ENCODE measurements around the gene SLC6A19. TPM values are rescaled to one million over a fixed set of nuclear protein-coding genes. Genes with fewer than 3 reads are reported as not detected.
"Not testable (repeated sequence)": the region's sequence is repeated elsewhere in the genome, so short reads cannot be mapped to it uniquely, and the experiment has no call there.

The SLC6A19 gene
- total RNA-seq, 1 donor from 2014 or later = not detected

DNA sequence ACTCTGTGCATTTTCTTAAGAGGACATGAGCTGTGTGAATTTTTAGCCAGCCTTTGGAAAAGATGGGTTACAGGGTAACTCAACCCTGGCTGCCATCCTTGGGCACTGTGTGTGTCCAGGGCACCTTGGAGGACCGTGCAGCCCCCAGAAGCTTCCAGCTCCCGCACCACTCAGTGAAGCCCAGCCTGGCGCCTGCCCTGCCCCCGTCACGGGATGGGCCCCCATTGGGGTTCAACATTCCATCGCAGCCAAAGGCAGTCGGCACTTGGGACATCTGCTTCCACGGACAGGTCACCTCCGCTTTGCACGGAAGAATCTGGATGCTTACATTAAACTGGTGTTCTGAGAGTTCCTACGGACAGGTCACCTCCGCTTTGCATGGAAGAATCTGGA, 21.9 kb downstream of the SLC6A19 start:
- no peak for ATAC-seq

DNA sequence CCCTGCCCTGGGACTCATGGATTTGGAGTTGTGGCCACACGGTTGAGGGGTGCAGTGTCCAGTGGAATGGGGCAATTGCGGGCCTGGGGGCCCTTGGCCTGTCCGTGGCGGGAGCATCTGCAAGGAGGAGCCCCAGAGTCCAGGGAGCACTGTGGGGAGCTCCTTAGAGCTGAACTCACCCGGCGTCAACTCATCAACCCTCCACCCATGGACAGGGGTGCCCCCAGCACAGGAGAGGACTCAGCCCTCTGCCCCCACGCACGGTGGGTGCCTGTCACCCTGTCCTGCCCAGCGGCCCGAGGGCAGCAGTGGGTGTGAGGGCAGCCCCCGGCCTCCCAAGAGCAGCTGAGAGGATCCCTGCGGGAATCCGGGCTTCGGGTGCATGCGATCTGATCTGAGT, 23.2 kb downstream of the SLC6A19 start:
- no peak for ATAC-seq

DNA sequence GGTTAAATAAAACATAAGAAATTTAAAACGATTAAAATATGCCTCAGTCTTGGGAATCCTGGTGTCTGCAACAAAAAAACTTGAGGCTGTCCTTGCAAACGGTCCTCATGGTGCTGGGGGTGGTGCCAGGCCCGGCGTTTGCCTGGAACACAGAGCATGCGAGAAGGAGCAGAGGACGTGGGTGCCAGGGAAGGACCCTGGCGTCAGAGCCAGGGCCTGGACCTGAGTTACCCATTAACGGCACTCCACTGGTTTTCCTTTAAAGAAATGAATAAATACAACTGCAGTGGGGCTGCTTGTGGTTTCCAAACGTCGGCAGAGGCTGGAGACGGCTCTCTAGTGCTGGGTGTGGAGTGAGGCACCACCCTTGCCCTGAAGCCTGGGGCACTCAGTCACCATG, 23.7 kb downstream of the SLC6A19 start, which contains the start of gene SLC6A18:
TSS of gene SLC6A18 (plus strand) at position 301 of the 400 bp plus-strand sequence. CDS start at position 398, 97 bp downstream.
- ATAC-seq = no peak

DNA sequence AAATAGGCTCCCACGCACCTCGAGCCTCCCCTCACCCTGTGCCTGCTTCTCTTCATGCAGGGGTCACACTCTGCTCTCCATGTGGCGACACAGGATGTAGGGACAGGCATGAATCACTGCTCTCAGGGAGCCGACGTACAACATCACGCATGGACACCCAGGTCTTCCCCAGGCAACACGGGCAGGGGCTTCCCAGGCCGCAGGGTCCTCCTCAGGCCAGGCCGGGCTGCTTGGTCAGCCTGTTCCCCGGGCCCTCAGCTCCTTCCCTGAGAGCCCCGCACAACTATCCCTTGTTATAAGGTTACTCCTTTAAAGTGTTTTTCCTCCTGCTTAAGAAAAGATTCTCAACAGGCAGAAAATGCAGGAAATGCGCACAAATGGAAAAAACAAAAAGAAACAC, 24.8 kb downstream of the SLC6A19 start:
- no peak for ATAC-seq

DNA sequence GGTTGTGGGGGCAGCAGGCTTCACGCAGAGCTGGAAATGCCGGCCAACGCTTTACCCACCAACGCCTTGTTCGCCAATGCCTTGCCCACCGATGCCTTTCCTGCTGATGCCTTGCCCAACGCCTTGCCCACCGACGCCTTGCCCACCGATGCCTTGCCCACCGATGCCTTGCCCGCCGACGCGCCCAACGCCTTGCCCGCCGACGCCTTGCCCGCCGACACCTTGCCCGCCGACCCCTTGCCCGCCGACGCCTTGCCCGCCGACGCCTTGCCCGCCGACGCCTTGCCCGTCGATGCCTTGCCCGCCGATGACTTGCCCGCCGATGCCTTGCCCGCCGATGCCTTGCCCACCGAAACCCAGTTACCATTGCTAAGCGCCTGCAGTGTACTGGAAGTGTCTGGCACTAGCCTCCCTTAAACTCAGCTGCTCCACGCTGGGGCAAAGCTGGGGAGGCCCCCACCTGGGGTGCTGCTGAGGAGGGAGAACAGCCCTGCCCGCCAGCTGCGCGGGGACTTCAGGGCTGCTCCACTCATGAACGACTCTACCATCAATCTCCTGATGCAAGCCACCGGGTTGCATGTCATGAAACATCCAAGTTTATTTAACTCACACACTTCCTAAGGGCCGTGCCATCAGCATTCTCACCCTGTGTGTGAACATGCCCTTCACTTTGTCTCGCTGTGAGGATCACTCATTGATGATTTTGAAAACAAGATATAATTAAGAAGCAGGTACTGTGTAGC, 25.6 kb downstream of the SLC6A19 start:
- ATAC-seq = no peak

DNA sequence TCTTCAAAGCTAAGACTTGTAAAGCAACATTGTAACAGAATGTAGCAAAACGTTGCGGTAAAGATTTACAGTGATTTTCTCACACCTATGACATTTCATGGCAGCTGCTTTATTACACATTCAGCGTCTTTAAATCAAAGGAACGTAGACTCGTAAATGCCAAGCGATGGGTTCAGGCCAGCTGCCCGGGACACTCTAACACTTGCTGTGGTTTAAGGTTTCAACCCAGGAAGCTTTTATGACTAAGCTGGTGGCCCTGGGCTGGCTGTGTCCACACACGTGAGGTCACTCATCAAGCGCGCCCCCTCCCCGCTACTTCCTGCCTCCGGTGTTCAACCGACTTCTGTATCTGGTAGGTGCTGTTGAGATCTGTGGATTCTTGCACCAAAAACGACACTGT, 26.3 kb downstream of the SLC6A19 start:
- ATAC-seq = no peak

DNA sequence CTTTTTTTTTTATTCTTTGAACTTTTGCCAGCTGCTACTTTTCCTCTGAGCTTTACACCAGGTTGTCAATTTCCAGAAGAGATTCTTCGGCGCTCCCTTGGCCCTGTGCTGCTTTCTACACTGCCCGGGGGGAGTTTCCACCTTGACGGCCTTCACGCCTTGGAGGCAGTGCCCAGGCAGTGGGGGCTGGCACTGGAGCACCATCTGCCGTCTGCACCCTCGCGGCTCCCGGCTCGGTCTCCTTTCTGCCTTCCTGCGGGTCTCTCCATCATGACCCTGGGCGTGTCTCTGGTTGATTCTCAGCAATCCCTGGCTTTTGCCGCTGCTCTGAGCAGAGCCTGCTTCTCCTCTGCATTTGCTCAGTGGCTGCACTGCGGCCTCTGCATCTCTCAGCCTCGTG, 26.7 kb downstream of the SLC6A19 start:
- ATAC-seq = no peak

DNA sequence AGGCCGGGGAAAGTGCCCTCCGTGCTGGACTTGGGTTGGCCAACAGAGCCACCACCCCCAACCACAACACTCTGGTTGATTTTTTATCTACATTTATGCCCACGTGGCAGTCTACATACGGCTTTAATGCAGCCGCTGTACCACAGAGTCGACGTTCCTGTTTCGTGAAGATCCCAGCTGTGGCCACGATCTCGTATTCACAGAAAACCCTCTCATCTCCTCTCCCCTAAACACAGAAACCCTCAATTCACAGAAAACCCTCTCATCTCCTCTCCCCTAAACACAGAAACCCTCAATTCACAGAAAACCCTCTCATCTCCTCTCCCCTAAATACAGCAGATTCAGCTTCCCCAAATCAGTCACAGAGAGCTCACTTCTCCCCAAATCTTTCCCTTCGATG, 27.6 kb downstream of the SLC6A19 start:
- not testable (repeated sequence) for ATAC-seq

DNA sequence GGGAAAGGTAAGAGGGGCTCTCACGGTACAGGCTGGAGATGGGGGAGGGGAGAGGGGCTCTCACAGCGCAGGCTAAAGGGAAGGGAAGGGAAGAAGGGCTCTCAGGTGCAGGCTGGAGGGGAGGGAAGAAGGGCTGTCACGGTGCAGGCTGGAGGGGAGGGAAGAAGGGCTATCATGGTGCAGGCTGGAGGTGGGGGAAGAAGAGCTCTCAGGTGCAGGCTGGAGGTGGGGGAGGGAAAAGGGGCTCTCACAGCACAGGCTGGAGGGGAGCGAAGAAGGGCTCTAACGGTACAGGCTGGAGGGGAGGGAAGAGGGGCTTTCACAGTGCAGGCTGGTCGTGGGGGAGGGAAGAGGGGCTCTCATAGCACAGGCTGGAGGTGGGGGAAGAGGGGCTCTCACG, 28.4 kb downstream of the SLC6A19 start:
- no peak for ATAC-seq

DNA sequence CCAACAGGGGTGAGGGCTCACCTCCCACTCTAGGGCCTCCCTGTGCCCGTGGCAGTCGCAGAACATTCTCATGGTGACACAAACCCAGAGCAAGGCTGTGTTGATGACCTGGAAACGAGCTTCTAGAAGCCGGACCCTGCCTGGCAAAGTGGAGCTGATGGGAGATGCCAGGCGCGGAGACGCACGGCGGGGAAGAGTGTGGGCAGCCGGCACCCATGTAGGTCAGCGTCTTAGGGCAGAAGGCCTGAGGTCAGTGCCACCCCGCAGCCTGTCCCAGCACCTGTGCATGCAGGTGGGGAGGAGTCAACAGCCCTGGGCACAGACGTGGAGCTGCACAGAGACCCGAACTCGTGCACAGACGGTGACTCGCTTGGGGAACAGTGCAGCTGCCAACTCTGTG, 29.2 kb downstream of the SLC6A19 start:
- ATAC-seq = no peak

DNA sequence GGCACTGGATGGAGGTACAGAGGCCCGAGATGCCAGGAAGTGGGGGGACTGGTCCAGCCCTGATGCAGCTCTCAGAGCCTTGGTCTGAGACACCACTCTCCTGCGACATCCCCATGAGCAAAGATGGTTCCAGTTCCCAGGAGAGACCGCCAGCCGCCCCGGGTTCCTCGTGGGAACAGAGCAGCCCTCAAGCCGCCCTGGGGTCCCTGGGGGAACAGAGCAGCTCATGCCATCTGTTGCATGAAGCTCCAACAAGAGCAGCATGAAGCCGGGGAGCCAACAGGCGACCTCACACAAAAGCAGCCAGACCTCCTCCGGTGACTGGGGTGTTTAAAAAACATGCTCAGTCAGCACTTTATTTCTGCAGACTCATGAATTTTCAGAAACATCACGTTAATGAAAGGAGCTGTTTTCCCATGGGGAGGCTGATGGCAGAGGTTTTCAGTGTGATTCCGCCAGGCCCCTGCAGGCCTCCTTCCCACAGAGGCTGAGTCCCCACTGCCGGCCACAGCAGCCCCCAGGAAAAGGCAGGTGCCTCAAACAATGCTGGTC, 30.0 kb downstream of the SLC6A19 start:
- ATAC-seq = no peak

DNA sequence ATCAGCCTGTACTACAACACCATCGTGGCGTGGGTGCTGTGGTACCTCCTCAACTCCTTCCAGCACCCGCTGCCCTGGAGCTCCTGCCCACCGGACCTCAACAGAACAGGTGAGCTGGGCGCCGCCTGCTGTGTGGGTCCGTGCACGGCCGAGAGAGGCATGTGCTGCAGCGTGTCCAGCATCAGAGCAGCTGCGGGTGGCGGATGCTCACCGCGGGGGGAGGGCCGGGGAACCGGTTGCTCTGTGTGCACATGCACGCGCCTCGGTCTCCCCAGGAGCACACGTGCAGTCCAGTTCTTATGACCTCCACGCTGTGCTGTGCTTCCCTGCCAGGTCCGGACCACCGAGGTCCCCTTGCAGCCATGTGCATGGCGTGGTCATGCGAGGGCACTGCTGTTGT, 31.4 kb downstream of the SLC6A19 start:
- no peak for ATAC-seq

DNA sequence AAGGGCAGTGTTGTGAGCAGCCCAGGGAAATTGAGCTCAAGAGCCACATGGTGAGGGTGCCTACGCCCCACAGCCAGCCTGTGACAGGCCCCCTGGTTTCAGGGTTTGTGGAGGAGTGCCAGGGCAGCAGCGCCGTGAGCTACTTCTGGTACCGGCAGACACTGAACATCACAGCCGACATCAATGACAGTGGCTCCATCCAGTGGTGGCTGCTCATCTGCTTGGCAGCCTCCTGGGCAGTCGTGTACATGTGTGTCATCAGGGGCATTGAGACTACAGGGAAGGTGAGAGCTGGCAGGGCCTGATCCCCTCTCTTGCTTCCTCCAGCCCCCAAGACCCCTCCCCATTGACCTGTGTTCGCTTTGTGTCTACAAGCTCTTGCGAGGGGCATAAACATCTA, 34.0 kb downstream of the SLC6A19 start:
- ATAC-seq = no peak

DNA sequence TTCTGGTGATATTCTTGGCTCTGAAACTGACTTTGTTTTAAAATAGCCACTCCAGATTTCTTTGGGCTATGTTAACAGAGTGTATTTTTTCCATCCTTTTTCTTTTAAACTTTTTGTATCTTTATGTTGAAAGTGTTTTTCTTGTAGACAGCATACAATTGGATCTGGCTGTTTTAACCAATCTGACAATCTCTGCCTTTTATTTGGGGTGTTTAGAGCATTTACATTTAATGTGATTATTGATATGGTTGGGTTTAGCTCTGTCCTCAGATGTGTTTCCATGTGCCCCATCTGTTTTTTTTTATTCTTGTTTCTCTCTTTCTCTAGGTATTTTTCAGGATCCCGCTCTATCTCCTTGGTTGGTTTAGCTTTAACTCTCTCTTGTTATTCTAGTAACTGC, 34.4 kb downstream of the SLC6A19 start:
- ATAC-seq = no peak

DNA sequence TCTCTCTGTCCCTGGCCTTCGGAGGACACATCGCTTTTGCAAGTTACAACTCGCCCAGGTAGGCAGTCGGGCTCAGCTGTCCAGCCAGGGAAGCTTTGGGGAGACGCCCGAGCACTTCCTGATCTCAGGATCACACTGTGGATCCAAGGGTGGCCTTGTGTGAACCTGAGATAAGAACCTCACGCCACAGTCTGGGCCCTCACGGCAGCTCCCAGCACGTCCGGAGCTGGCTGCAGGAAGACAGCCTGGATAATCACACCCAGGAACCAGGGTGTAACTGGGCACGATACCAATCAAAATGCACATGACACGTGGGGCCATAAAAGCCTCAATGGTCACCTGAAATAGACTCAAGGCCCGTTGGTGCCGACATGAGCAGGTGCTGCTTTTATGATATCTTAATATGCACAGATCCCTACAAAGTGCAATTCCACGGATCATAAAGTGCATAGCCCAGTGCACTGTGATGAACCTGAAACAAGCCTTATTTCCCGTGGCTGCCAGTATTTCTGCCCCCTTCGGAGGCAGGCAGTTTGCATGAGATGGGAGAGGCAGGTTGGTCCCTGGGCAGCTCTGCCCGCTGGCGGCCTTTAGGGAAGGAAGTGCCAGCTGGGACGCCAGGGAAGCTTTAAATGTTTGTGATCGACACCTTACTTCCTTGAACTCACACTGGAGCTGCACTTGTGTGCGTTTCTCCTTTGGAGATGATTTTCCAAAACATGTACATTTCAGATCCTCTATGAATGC, 38.3 kb downstream of the SLC6A19 start:
- no peak for ATAC-seq

DNA sequence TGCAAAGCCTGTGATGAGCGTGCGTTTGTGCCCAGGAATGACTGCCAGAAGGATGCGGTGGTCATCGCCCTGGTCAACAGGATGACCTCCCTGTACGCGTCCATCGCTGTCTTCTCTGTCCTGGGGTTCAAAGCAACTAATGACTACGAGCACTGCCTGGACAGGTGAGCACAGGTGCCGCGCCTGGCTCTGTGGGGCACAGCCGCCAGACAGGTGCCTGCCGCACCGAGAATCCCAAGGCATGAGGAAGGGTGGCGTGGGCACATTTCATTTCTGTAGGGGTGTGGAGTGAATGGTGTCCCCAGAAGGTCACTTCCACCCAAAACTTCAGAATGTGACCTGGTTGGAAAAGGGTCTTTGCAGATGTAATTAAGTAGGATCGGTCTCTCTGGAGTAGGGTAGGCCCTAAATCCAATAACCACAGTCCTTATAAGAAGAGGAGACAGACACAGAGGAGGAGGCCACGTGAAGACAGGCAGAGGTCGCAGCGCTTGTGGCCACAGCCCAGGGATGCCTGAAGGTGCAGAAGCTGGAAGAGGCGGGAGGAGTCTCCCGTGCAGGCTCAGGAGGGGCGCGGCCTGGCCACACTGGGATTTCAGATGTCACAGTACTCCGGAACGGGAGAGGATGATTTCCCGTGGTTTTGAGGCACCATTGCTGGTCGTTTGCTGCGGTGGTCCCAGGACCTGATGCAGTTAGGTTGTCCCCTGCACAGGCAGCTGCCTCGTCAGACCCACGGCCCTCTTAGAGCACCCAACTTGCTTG, 39.3 kb downstream of the SLC6A19 start:
- no peak for ATAC-seq

DNA sequence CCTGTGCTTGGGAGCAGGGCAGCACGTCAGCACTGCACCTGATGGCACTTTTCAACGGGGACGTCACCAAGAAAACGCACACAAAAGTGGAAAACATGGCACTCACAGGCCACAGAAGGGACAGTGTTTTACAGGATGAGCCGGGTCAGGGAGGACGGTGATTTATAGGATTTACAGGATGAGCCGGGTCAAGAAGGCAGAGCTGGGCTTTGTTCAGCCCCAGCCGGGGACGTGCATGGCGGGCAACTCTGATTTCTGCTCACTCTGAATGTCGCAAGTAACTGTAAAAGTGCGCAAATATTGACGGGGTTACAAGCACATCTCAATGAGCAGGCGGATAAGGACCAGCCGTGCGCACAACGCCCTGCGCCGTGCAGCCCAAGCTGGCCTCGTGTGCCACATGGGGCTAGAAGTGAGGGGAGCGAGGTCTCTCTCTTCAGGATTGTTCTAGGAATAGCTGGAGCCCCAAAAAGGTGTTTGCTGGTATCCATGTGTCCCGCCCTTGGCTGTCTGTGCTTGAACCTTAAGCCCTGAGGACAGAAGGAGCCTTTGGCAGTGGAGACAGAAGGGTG, 40.2 kb downstream of the SLC6A19 start:
- no peak for ATAC-seq

DNA sequence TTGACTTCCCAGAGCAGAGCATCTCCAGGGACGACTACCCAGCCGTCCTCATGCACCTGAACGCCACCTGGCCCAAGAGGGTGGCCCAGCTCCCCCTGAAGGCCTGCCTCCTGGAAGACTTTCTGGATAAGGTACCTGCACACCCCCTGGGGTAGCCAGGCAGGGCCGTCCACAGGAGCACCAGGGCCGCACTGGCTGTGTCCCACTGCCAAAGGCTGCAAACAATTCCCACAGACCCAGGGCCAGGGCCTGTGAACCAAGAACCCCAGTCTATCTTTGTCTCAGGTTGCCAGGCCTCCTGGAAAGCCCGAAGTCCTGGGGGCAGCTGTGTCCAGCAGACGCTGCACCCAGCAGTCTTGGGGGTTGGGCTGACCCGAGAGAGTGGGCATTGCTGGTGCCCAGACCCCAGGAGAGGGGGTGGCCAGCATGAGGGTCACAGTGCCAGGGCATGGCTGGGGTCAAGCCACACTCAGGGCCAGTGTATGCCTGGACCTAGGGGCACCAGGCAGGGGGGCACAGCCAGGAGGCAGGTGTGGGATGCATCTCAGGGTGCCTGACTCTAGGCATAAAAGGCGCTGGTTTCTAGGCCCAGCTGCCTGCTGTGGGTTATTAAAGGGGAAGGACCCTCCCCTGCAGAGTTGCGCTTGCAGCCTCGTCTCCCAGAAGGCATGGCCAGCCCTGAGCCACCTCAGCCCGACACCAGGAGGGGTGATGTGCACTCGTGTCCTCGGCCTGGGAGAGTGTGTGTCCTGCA, 41.5 kb downstream of the SLC6A19 start:
- no peak for ATAC-seq

DNA sequence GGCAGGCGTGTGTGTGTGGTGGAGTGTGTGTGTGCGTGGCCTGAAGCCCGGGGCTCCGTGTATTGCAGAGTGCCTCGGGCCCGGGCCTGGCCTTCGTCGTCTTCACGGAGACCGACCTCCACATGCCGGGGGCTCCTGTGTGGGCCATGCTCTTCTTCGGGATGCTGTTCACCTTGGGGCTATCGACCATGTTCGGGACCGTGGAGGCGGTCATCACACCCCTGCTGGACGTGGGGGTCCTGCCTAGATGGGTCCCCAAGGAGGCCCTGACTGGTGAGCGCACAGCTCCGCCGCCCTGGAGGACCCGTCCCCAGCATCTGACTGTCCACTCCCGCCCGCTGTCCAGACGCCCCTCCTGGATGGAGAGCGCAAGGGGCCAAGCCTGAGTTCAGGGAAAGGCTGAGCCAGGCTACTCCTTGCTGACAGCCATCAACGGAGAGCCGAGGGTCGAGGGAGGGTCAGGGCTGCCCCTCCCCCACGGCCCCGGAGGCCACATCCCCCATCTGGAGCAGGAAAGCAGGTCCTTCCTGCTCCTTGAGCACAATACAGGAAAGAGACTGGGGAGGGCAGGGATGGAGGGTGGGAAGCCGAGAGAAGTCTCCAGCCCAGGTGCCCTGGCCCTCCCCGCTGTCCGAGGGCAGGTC, 42.2 kb downstream of the SLC6A19 start:
- no peak for ATAC-seq

DNA sequence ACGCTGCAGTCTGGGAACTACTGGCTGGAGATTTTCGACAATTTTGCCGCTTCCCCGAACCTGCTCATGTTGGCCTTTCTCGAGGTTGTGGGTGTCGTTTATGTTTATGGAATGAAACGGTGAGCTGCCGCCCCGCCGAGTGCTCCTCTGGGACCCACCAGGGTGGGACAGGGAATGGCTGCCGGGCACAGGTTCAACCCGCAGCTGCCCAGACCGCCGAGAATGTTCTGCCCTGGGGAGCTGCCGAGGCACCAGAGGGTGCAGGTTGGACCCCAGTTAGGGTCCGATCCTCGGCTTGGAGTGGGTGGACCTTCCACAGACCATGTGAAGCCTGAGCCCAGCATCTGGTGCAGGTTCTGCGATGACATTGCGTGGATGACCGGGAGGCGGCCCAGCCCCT, 42.9 kb downstream of the SLC6A19 start:
- ATAC-seq = no peak

DNA sequence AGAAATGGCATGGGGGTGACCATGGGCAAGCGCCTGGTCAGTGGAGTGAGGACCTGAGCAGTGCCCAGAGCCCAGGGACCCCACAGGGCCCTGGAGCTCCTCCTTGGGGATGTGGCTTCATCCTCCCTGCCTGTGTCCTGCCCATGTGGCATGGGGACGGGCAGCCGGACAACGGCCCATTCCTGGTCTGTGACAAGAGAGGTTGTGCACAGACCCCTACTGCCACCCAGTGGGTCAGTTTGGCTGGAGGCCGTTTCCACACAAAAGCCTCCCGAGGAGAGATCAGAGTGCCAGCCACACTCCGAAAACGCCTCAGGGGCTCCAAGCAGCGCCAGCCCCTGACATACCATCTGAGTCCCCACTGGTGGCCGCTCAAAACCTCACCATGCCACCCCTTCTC, 43.6 kb downstream of the SLC6A19 start:
- no peak for ATAC-seq
